ENCODE measurements around the gene ABCC2.
"Not testable (repeated sequence)": the region's sequence is repeated elsewhere in the genome, so short reads cannot be mapped to it uniquely, and the experiment has no call there.

Gene ABCC2

DNA sequence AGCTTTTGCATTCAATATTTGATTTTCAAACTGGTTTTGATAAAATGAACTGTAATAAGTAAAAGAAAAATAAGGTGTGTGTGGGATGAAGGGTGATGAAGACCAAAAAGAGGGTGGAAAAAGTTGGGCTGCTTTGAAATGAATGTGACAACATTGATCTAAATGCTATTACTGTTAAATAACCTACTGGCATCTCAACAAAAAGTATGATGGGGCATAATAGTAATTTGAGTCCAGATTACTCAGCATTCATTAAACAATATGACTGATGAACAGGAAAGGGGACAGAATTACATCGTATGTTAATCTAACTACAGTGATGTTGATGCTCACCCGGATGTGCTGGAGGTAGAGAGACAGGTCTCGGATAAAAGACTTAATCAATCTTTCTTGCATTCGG is 112.2 kb downstream of the ABCC2 start:
- H3K4me3 ChIP-seq (ENCODE audit: low read depth, low read length): no peak overlapping the region
- peaks cover 41% of the 10 kb centered on the region for H3K36me3 ChIP-seq (ENCODE audit: insufficient read depth, low read length)
- no peaks in the 10 kb centered on the region for H3K27me3 ChIP-seq (ENCODE audit: insufficient read depth, low read length)
- H2AFZ ChIP-seq (ENCODE audit: low read length, unreplicated experiment): no peak overlapping the region
- no peaks in the 10 kb centered on the region for H3K4me1 ChIP-seq (ENCODE audit: control insufficient read depth, insufficient read depth, low read length, unreplicated experiment)
- no peaks in the 10 kb centered on the region for H3K79me2 ChIP-seq (ENCODE audit: control insufficient read depth, insufficient read depth, low read length, unreplicated experiment)
- no peak overlapping the region for H3K27ac ChIP-seq (ENCODE audit: low read depth, low read length)

DNA sequence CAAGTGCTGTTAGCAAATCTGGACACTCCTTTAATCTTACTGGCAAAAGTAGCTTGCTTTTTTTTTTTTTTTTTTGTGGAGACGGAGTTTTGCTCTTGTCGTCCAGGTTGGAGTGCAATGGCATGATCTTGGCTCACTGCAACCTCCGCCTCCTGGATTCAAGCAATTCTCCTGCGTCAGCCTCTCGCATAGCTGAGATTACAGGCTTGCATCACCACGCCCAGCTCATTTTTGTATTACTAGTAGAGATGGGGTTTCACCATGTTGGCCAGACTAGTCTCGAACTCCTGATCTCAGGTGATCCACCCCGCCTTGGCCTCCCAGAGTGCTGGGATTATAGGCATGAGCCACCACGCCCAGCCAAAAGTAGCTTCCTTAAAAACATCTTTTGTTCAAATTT is 112.6 kb downstream of the ABCC2 start:
- not testable (repeated sequence) for H3K27me3 ChIP-seq (ENCODE audit: insufficient read depth, low read length); H3K27ac ChIP-seq (ENCODE audit: low read depth, low read length); H3K4me1 ChIP-seq (ENCODE audit: control insufficient read depth, insufficient read depth, low read length, unreplicated experiment); H3K4me3 ChIP-seq (ENCODE audit: low read depth, low read length); H3K79me2 ChIP-seq (ENCODE audit: control insufficient read depth, insufficient read depth, low read length, unreplicated experiment); H2AFZ ChIP-seq (ENCODE audit: low read length, unreplicated experiment)
- H3K36me3 ChIP-seq (ENCODE audit: insufficient read depth, low read length): peaks cover 45% of the 10 kb centered on the region

DNA sequence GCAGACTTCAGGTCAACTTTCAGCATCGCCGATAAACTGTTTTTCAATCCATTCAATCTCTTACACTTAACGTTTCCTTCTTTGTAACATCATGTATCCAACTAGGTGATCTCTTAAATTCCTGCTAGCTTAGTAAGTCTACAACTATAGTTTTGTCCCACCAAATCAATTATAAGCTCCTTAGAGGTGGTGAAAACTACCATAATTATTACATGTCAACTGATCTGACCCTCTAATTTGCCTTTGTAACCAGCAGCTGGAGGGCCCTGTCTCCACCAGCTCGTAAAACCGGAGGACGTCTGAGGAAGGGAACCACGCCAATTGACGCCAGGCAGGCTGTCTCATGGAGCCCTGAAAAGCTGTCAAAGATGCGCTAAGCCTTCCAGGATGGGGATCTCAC is 113.4 kb downstream of the ABCC2 start:
- Histone ChIP-seq H3K79me2 (ENCODE audit: control insufficient read depth, insufficient read depth, low read length, unreplicated experiment) (no peaks in the 10 kb centered on the region), H3K27me3 (ENCODE audit: insufficient read depth, low read length) (no peaks in the 10 kb centered on the region), H2AFZ (ENCODE audit: low read length, unreplicated experiment) (no peak overlapping the region), H3K36me3 (ENCODE audit: insufficient read depth, low read length) (peaks cover 45% of the 10 kb centered on the region), H3K27ac (ENCODE audit: low read depth, low read length) (no peak overlapping the region), H3K4me3 (ENCODE audit: low read depth, low read length) (no peak overlapping the region), H3K4me1 (ENCODE audit: control insufficient read depth, insufficient read depth, low read length, unreplicated experiment) (no peaks in the 10 kb centered on the region)
